GM18498 (cell line): ENCODE measurements around the gene IL1F10.

Experiments
- ATAC-seq: cut with Tn5 transposase; IDR thresholded peaks from one replicate; pipeline ENCODE4 v1.9.1; 2021; ENCODE audit warnings: mild to moderate bottlenecking, moderate library complexity; ENCODE audit not compliant: unreplicated experiment

Gene IL1F10

GRCh38 chr2:113067681-113068080, at the start of gene IL1F10:
TSS of gene IL1F10 (plus strand) at chr2:113067970. CDS start at chr2:113072739, 4,769 bp downstream.
- ATAC-seq = no peak

- no peak for ATAC-seq
Measured at GRCh38 chr2:113018509-113018908, 49.3 kb upstream of the IL1F10 start.

GRCh38 chr2:113021312-113021711, 46.5 kb upstream of the IL1F10 start:
- ATAC-seq = no peak

GRCh38 chr2:113024764-113025163, 43.0 kb upstream of the IL1F10 start:
- ATAC-seq = no peak

GRCh38 chr2:113025737-113026136, 42.0 kb upstream of the IL1F10 start:
- no peak for ATAC-seq

- ATAC-seq = no peak
Measured at GRCh38 chr2:113027691-113028090, 40.1 kb upstream of the IL1F10 start.

- ATAC-seq = no peak
Measured at GRCh38 chr2:113028112-113028511, 39.7 kb upstream of the IL1F10 start.

- no peak for ATAC-seq
Measured at GRCh38 chr2:113032737-113033136, 35.0 kb upstream of the IL1F10 start.

GRCh38 chr2:113034016-113034415, 33.8 kb upstream of the IL1F10 start:
- no peak for ATAC-seq

GRCh38 chr2:113036763-113037162, 31.0 kb upstream of the IL1F10 start:
- no peak for ATAC-seq

- ATAC-seq = no peak
Measured at GRCh38 chr2:113038291-113038690, 29.5 kb upstream of the IL1F10 start.

- no peak for ATAC-seq
Measured at GRCh38 chr2:113039158-113039557, 28.6 kb upstream of the IL1F10 start.

- no peak for ATAC-seq
Measured at GRCh38 chr2:113039719-113040118, 28.1 kb upstream of the IL1F10 start.

- no peak for ATAC-seq
Measured at GRCh38 chr2:113041871-113042270, 25.9 kb upstream of the IL1F10 start.

GRCh38 chr2:113046465-113046864, 21.3 kb upstream of the IL1F10 start:
- no peak for ATAC-seq

GRCh38 chr2:113050921-113051895, 16.6 kb upstream of the IL1F10 start:
- no peak for ATAC-seq

- ATAC-seq = no peak
Measured at GRCh38 chr2:113052396-113052917, 15.3 kb upstream of the IL1F10 start, which contains the start of gene IL36B. TSS of gene IL36B (minus strand) at chr2:113052867.

- no peak for ATAC-seq
Measured at GRCh38 chr2:113053666-113054065, 14.1 kb upstream of the IL1F10 start.

- ATAC-seq = no peak
Measured at GRCh38 chr2:113054066-113054465, 13.7 kb upstream of the IL1F10 start.

GRCh38 chr2:113056521-113056920, 11.2 kb upstream of the IL1F10 start:
- ATAC-seq = no peak

- no peak for ATAC-seq
Measured at GRCh38 chr2:113057117-113057516, 10.7 kb upstream of the IL1F10 start.

- ATAC-seq = no peak
Measured at GRCh38 chr2:113058411-113058994, 9.3 kb upstream of the IL1F10 start.
